C4-2B (cell line): Measurements from ENCODE around the gene MYLK.

ENCODE experiments used
- H3K27ac ChIP-seq: fragments of 450-650 bp; 2 replicates; pipeline ENCODE4 v1.5.1; 2017
- CTCF ChIP-seq: fragments of 450-650 bp; conservative IDR thresholded peaks from 2 replicates; pipeline ENCODE4 v1.5.1; 2017; ENCODE audit warnings: mild to moderate bottlenecking
- ZFX ChIP-seq: fragments of 450-650 bp; IDR thresholded peaks from 2 replicates; pipeline ENCODE4 v1.6.1; 2017

The MYLK gene

GRCh38 chr3:123737168-123737567, 147.0 kb downstream of the MYLK start:
- TF ChIP-seq CTCF (no peak), ZFX (no peak)

GRCh38 chr3:123735456-123735855, 148.7 kb downstream of the MYLK start:
- TF ChIP-seq ZFX (no peak), CTCF (no peak)
- H3K27ac ChIP-seq: no peak overlapping the region

More at GRCh38 chr3:123737168-123737567, 147.0 kb downstream of the MYLK start:
- no peak overlapping the region for H3K27ac ChIP-seq

GRCh38 chr3:123734527-123734902, 149.6 kb downstream of the MYLK start:
- H3K27ac ChIP-seq: no peak overlapping the region
- TF ChIP-seq ZFX: no peak
- TF ChIP-seq CTCF: no peak

GRCh38 chr3:123733805-123734526, 150.2 kb downstream of the MYLK start:
- TF ChIP-seq ZFX (no peak), CTCF (no peak)
- no peak overlapping the region for H3K27ac ChIP-seq

- TF ChIP-seq CTCF (no peak), ZFX (no peak)
- H3K27ac ChIP-seq: no peak overlapping the region
Measured at GRCh38 chr3:123733341-123733740, 150.8 kb downstream of the MYLK start.

GRCh38 chr3:123732447-123732846, 151.7 kb downstream of the MYLK start:
- no peak overlapping the region for H3K27ac ChIP-seq
- TF ChIP-seq CTCF (no peak), ZFX (no peak)

- TF ChIP-seq CTCF (no peak), ZFX (no peak)
- no peak overlapping the region for H3K27ac ChIP-seq
Measured at GRCh38 chr3:123730829-123731228, 153.3 kb downstream of the MYLK start.
